HG03025 (cell line): ENCODE results near the gene ADGRD2.

ENCODE experiments used
- ATAC-seq: cut with Tn5 transposase; IDR thresholded peaks from one replicate; pipeline ENCODE4 v1.9.1; 2021; ENCODE audit warnings: mild to moderate bottlenecking, moderate library complexity; ENCODE audit not compliant: unreplicated experiment, low FRiP score

The ADGRD2 gene

GRCh38 chr9:124429530-124429867, 20.8 kb upstream of the ADGRD2 start:
- ATAC-seq, result no peak

GRCh38 chr9:124436320-124436719, 13.9 kb upstream of the ADGRD2 start:
- no peak for ATAC-seq

- no peak for ATAC-seq
Measured at GRCh38 chr9:124437086-124437485, 13.2 kb upstream of the ADGRD2 start.

- ATAC-seq, result no peak
Measured at GRCh38 chr9:124438091-124438490, 12.2 kb upstream of the ADGRD2 start.

- no peak for ATAC-seq
Measured at GRCh38 chr9:124439086-124439485, 11.2 kb upstream of the ADGRD2 start.

- no peak for ATAC-seq
Measured at GRCh38 chr9:124439686-124440243, 10.5 kb upstream of the ADGRD2 start.

GRCh38 chr9:124440786-124441185, 9.5 kb upstream of the ADGRD2 start:
- ATAC-seq, result no peak

GRCh38 chr9:124441291-124441690, 9.0 kb upstream of the ADGRD2 start:
- ATAC-seq, result no peak

GRCh38 chr9:124442379-124442778, 7.9 kb upstream of the ADGRD2 start:
- no peak for ATAC-seq

GRCh38 chr9:124442826-124443225, 7.4 kb upstream of the ADGRD2 start:
- no peak for ATAC-seq

- ATAC-seq, result no peak
Measured at GRCh38 chr9:124443625-124444024, 6.6 kb upstream of the ADGRD2 start.

- ATAC-seq, result no peak
Measured at GRCh38 chr9:124444166-124444565, 6.1 kb upstream of the ADGRD2 start.

- ATAC-seq, result no peak
Measured at GRCh38 chr9:124447297-124447661, 3.0 kb upstream of the ADGRD2 start.

GRCh38 chr9:124448019-124448418, 2.2 kb upstream of the ADGRD2 start:
- no peak for ATAC-seq

- no peak for ATAC-seq
Measured at GRCh38 chr9:124449381-124450151, 685 bp upstream of the ADGRD2 start.

GRCh38 chr9:124450931-124451661, 845 bp downstream of the ADGRD2 start:
- no peak for ATAC-seq

- ATAC-seq, result no peak
Measured at GRCh38 chr9:124452326-124452725, 2.1 kb downstream of the ADGRD2 start.

- no peak for ATAC-seq
Measured at GRCh38 chr9:124452841-124453585, 2.8 kb downstream of the ADGRD2 start.

GRCh38 chr9:124453586-124454191, 3.4 kb downstream of the ADGRD2 start:
- ATAC-seq, result no peak

- no peak for ATAC-seq
Measured at GRCh38 chr9:124454296-124454695, 4.0 kb downstream of the ADGRD2 start.
